ENCODE results near the gene LITAF.
"Not testable (repeated sequence)": the region's sequence is repeated elsewhere in the genome, so short reads cannot be mapped to it uniquely, and the experiment has no call there.

LITAF gene

GRCh38 chr16:11620243-11621003 lies 33.7 kb upstream of the LITAF start:
- DNase-seq, result no peak

- DNase-seq, result no peak
These were observed 32.7 kb upstream of the LITAF start for GRCh38 chr16:11619327-11619851.

- no peak for DNase-seq
These were observed 31.5 kb upstream of the LITAF start for GRCh38 chr16:11618107-11618717.

GRCh38 chr16:11615748-11616447 lies 29.2 kb upstream of the LITAF start:
- no peak for DNase-seq

GRCh38 chr16:11614587-11615175 lies 28.0 kb upstream of the LITAF start:
- DNase-seq, result no peak

- no peak for DNase-seq
These were observed 26.9 kb upstream of the LITAF start for GRCh38 chr16:11613381-11614303.

- DNase-seq, result no peak
These were observed 25.9 kb upstream of the LITAF start for GRCh38 chr16:11612665-11613025.

- DNase-seq, result no peak
These were observed 25.3 kb upstream of the LITAF start for GRCh38 chr16:11611871-11612664.

- DNase-seq, result no peak
These were observed 23.9 kb upstream of the LITAF start for GRCh38 chr16:11610580-11610979.

GRCh38 chr16:11610121-11610505 lies 23.4 kb upstream of the LITAF start:
- DNase-seq, result no peak

GRCh38 chr16:11609474-11610120 lies 22.9 kb upstream of the LITAF start:
- no peak for DNase-seq

GRCh38 chr16:11605891-11606290 lies 19.2 kb upstream of the LITAF start:
- DNase-seq, result no peak

GRCh38 chr16:11605564-11605886 lies 18.8 kb upstream of the LITAF start:
- DNase-seq, result no peak

- no peak for DNase-seq
These were observed 18.3 kb upstream of the LITAF start for GRCh38 chr16:11604783-11605563.

GRCh38 chr16:11604296-11604695 lies 17.6 kb upstream of the LITAF start:
- DNase-seq, result not testable (repeated sequence)

- DNase-seq, result no peak
These were observed 16.6 kb upstream of the LITAF start for GRCh38 chr16:11603331-11603750.

- DNase-seq, result no peak
These were observed 15.6 kb upstream of the LITAF start for GRCh38 chr16:11602321-11602720.

- no peak for DNase-seq
These were observed 15.2 kb upstream of the LITAF start for GRCh38 chr16:11601911-11602310.

- no peak for DNase-seq
These were observed 14.7 kb upstream of the LITAF start for GRCh38 chr16:11601425-11601824.

- DNase-seq, result no peak
These were observed 12.9 kb upstream of the LITAF start for GRCh38 chr16:11599579-11599978.

Data from activated T-cell treated with anti-CD3 and anti-CD28 coated beads, Interleukin-2, amount 50 U/mL, for 48 hours (primary cell).